H1 (cell line): ENCODE results near the gene KDELR1. TPM values are rescaled to one million over a fixed set of nuclear protein-coding genes. Genes with fewer than 3 reads are reported as not detected.
A peak's percentile ranks its signal among the peaks of the same experiment; 100 is the strongest.

Source experiments
- CTCF ChIA-PET: fragments of 300-600 bp; sonication (Branson Sonifier 250); formaldehyde crosslinking; loops from one replicate; lab custom pipeline; 2021; ENCODE audit not compliant: partially characterized antibody; lab: Charles Lee
- POLR2A ChIA-PET: fragments of 300-600 bp; sonication (Branson Sonifier 250); formaldehyde crosslinking; loops from one replicate; lab custom pipeline; 2021; ENCODE audit warnings: inconsistent platforms; ENCODE audit not compliant: partially characterized antibody; lab: Charles Lee
- DNase-seq, 2 experiments: peaks; one replicate each; pipeline versions ENCODE4 v3.0.0 to v3.0.0-alpha.2; 2010 to 2022; ENCODE audit warnings: low spot score in 2 of 2, low read depth in 1 of 2, mixed read lengths in 1 of 2
- FAIRE-seq: peaks from 2 replicates; lab custom pipeline; 2011; peaks lifted over from hg19 to GRCh38; lab: Jason Lieb, UNC
- H2AFZ ChIP-seq: 2 replicates; pipeline ENCODE4 v1.8.1; 2012; ENCODE audit warnings: low read length, inconsistent platforms
- H2AK5ac ChIP-seq: 2 replicates; pipeline ENCODE4 v1.6.1; 2013; ENCODE audit warnings: low read depth, low read length
- H2BK120ac ChIP-seq: replicated peaks from 2 replicates; pipeline ENCODE3; 2013; ENCODE audit warnings: low read depth, low read length, inconsistent platforms
- H2BK12ac ChIP-seq: 2 replicates; pipeline ENCODE4 v1.6.1; 2013; ENCODE audit warnings: low read depth, low read length
- H2BK15ac ChIP-seq: 2 replicates; pipeline ENCODE4 v1.6.1; 2013; ENCODE audit warnings: low read length
- H2BK20ac ChIP-seq: 2 replicates; pipeline ENCODE4 v1.6.1; 2013; ENCODE audit warnings: low read length
- H2BK5ac ChIP-seq: 2 replicates; pipeline ENCODE4 v1.6.1; 2013; ENCODE audit warnings: low read depth, low read length
- H3K14ac ChIP-seq: 2 replicates; pipeline ENCODE4 v1.6.1; 2013; ENCODE audit warnings: inconsistent platforms; ENCODE audit not compliant: insufficient read length
- H3K18ac ChIP-seq: 2 replicates; pipeline ENCODE4 v1.6.1; 2013; ENCODE audit warnings: low read length; ENCODE audit errors: extremely low read depth
- H3K23ac ChIP-seq: 2 replicates; pipeline ENCODE4 v1.6.1; 2013; ENCODE audit warnings: inconsistent platforms; ENCODE audit not compliant: insufficient read length
- H3K23me2 ChIP-seq: 2 replicates; pipeline ENCODE4 v1.6.1; 2013; ENCODE audit warnings: low read depth, low read length
- H3K27ac ChIP-seq: 2 replicates; pipeline ENCODE4 v1.6.1; 2011; ENCODE audit warnings: low read depth, low read length, inconsistent platforms
- H3K27me3 ChIP-seq, 4 experiments: replicated peaks in 1 of 4; 1 replicate in 1 of 4; 2 replicates in 3 of 4; pipeline versions ENCODE4 v1.6.1 to v1.8.1; 2011 to 2013; ENCODE audit warnings: low read length in 3 of 4, mild to moderate bottlenecking in 3 of 4, inconsistent platforms in 2 of 4, mixed read lengths in 2 of 4, moderate library complexity in 1 of 4; ENCODE audit not compliant: control insufficient read depth in 3 of 4, insufficient read depth in 3 of 4; ENCODE audit errors: extremely low read depth in 1 of 4
- H3K36me3 ChIP-seq, 4 experiments: 2 replicates each; pipeline versions ENCODE4 v1.6.1 to v1.8.1; 2011 to 2013; ENCODE audit warnings: mild to moderate bottlenecking in 4 of 4, low read length in 3 of 4, moderate library complexity in 2 of 4, control low read depth in 1 of 4, inconsistent platforms in 1 of 4; ENCODE audit not compliant: insufficient read depth in 4 of 4, control insufficient read depth in 2 of 4
- H3K4ac ChIP-seq: replicated peaks from 2 replicates; pipeline ENCODE3; 2013; ENCODE audit warnings: low read length, low read depth, mixed read lengths, inconsistent platforms; ENCODE audit not compliant: insufficient read length
- H3K4me1 ChIP-seq, 4 experiments: replicated peaks in 1 of 4; 1 replicate in 1 of 4; 2 replicates in 3 of 4; pipeline versions ENCODE4 v1.6.1 to v1.8.1; 2011 to 2013; ENCODE audit warnings: low read length in 3 of 4, inconsistent platforms in 2 of 4, mixed read lengths in 1 of 4; ENCODE audit not compliant: insufficient read depth in 4 of 4, control insufficient read depth in 3 of 4
- H3K4me2 ChIP-seq, 2 experiments: 2 replicates each; pipeline versions ENCODE4 v1.6.1 to v1.8.1; 2011 to 2013; ENCODE audit warnings: low read depth in 2 of 2, low read length in 2 of 2, control low read depth in 1 of 2, inconsistent platforms in 1 of 2, mild to moderate bottlenecking in 1 of 2; ENCODE audit not compliant: insufficient read depth in 1 of 2
- H3K4me3 ChIP-seq, 4 experiments: fragments of 200-600, 300-600 bp in 1 of 4; sonication (generic), shearing (Covaris generic), sonication (Bioruptor Twin) in 1 of 4; 2 replicates each; pipeline versions ENCODE4 v1.5.1 to v1.8.1; 2011 to 2016; ENCODE audit warnings: low read length in 4 of 4, low read depth in 3 of 4, control low read depth in 2 of 4, inconsistent platforms in 2 of 4, mild to moderate bottlenecking in 2 of 4, mixed read lengths in 1 of 4, moderate library complexity in 1 of 4; ENCODE audit not compliant: insufficient read depth in 2 of 4; ENCODE audit errors: extremely low read depth in 1 of 4
- H3K56ac ChIP-seq: replicated peaks from 2 replicates; pipeline ENCODE3; 2013; ENCODE audit warnings: low read depth, mild to moderate bottlenecking, mixed read lengths, low read length, inconsistent platforms; ENCODE audit not compliant: insufficient read length
- H3K79me1 ChIP-seq: 2 replicates; pipeline ENCODE4 v1.6.1; 2013; ENCODE audit warnings: low read depth, low read length, control low read depth
- H3K79me2 ChIP-seq, 2 experiments: 2 replicates each; pipeline versions ENCODE4 v1.6.1 to v1.8.1; 2012 to 2013; ENCODE audit warnings: low read length in 2 of 2, mild to moderate bottlenecking in 2 of 2, inconsistent platforms in 1 of 2; ENCODE audit not compliant: insufficient read depth in 2 of 2, control insufficient read depth in 1 of 2
- H3K9ac ChIP-seq, 4 experiments: replicated peaks in 1 of 4; 1 replicate in 1 of 4; 2 replicates in 3 of 4; pipeline versions ENCODE4 v1.6.1 to v1.8.1; 2011 to 2013; ENCODE audit warnings: low read depth in 3 of 4, low read length in 3 of 4, control low read depth in 2 of 4, mild to moderate bottlenecking in 2 of 4, moderate library complexity in 2 of 4, inconsistent platforms in 1 of 4; ENCODE audit errors: extremely low read depth in 1 of 4
- H3K9me3 ChIP-seq, 2 experiments: 2 replicates each; pipeline versions ENCODE4 v1.6.1 to v1.8.1; 2012 to 2013; ENCODE audit warnings: mild to moderate bottlenecking in 2 of 2, moderate library complexity in 2 of 2, control low read depth in 1 of 2, inconsistent platforms in 1 of 2, low read depth in 1 of 2, low read length in 1 of 2, mixed read lengths in 1 of 2; ENCODE audit not compliant: insufficient read depth in 2 of 2
- H4K20me1 ChIP-seq, 2 experiments: replicated peaks in 1 of 2; 2 replicates each; pipeline versions ENCODE3 to v1.8.1; 2011 to 2013; ENCODE audit warnings: inconsistent platforms in 2 of 2, low read length in 2 of 2, mild to moderate bottlenecking in 1 of 2; ENCODE audit not compliant: insufficient read depth in 2 of 2, control insufficient read depth in 1 of 2
- H4K5ac ChIP-seq: 2 replicates; pipeline ENCODE4 v1.6.1; 2013; ENCODE audit warnings: low read length, low read depth, mixed read lengths, inconsistent platforms; ENCODE audit not compliant: insufficient read length
- H4K8ac ChIP-seq: 2 replicates; pipeline ENCODE4 v1.8.0; 2013; ENCODE audit warnings: mild to moderate bottlenecking, moderate library complexity, low read length, inconsistent platforms; ENCODE audit not compliant: insufficient read depth; ENCODE audit errors: extremely low read depth
- H4K91ac ChIP-seq: replicated peaks from 2 replicates; pipeline ENCODE3; 2013; ENCODE audit warnings: low read length, mixed read lengths, inconsistent platforms; ENCODE audit not compliant: insufficient read length
- ATF3 ChIP-seq: IDR thresholded peaks from 2 replicates; pipeline ENCODE4 v1.6.1; 2011; ENCODE audit warnings: low read depth, mild to moderate bottlenecking, low read length; ENCODE audit not compliant: insufficient read depth
- GTF2F1 ChIP-seq: IDR thresholded peaks from 2 replicates; pipeline ENCODE4 v1.6.1; 2012; ENCODE audit warnings: low read depth, low read length, improper control_type of control experiment, borderline replicate concordance
- KDM5A ChIP-seq: fragments of 200-600 bp; IDR thresholded peaks from 2 replicates; pipeline ENCODE4 v1.7.1; 2012; ENCODE audit warnings: mild to moderate bottlenecking, low read length, inconsistent platforms, mixed read lengths
- RBBP5 ChIP-seq: IDR thresholded peaks from 2 replicates; pipeline ENCODE4 v1.7.1; 2012; ENCODE audit warnings: low read depth, mild to moderate bottlenecking, inconsistent platforms, low read length, moderate library complexity, borderline replicate concordance
- SAP30 ChIP-seq: fragments of 300-600 bp; sonication (generic); IDR thresholded peaks from 2 replicates; pipeline ENCODE4 v1.7.1; 2012; ENCODE audit warnings: low read length, moderate library complexity, mild to moderate bottlenecking, inconsistent platforms; ENCODE audit not compliant: insufficient read depth, insufficient replicate concordance
- SIX5 ChIP-seq: IDR thresholded peaks from 2 replicates; pipeline ENCODE4 v1.6.1; 2011; ENCODE audit warnings: mild to moderate bottlenecking, low read depth, low read length
- SP1 ChIP-seq: IDR thresholded peaks from 2 replicates; pipeline ENCODE4 v1.6.1; 2011; ENCODE audit warnings: low read depth, low read length
- SP2 ChIP-seq: IDR thresholded peaks from 2 replicates; pipeline ENCODE4 v1.6.1; 2012; ENCODE audit warnings: mild to moderate bottlenecking, low read length, inconsistent platforms
- TAF1 ChIP-seq: IDR thresholded peaks from 2 replicates; pipeline ENCODE4 v1.6.1; 2011; ENCODE audit warnings: mild to moderate bottlenecking, low read depth, low read length
- TBP ChIP-seq: IDR thresholded peaks from 2 replicates; pipeline ENCODE4 v1.6.1; 2011; ENCODE audit warnings: low read depth, low read length, improper control_type of control experiment
- TCF12 ChIP-seq: IDR thresholded peaks from 2 replicates; pipeline ENCODE4 v1.6.1; 2011; ENCODE audit warnings: low read depth, mild to moderate bottlenecking, low read length
- WGBS, 2 experiments: shearing (Covaris generic) in 1 of 2; methylation state at CpG; one replicate each; pipeline versions ENCODE4 v1.1.6 to v1.1.7; 2013 to 2015; ENCODE audit warnings: low lambda C conversion rate in 2 of 2, mixed read lengths in 2 of 2, inconsistent platforms in 1 of 2, low coverage in 1 of 2, missing lambda C conversion rate in 1 of 2; ENCODE audit not compliant: insufficient replicate concordance in 2 of 2, insufficient coverage in 1 of 2, insufficient read length in 1 of 2; ENCODE audit errors: extremely low coverage in 1 of 2, missing lambda C conversion rate in 1 of 2; 5-methylcytosine and 5-hydroxymethylcytosine counted together
- polyA plus RNA-seq, 7 experiments: library from polyadenylated mRNA; depleted of rRNA in 3 of 7; stranded (reverse) in 5 of 7; unstranded in 2 of 7; fragments of >200 nt in 5 of 7; fragments of 200-250 nt in 2 of 7; gene quantifications; 1 replicate in 5 of 7; 2 replicates in 1 of 7; 4 replicates in 1 of 7; pipeline versions ENCODE4 v1.2.1 to v1.2.3, GENCODE V29; 2011 to 2013; ENCODE audit warnings: missing spikeins in 2 of 7, mixed read lengths in 2 of 7
- total RNA-seq: library from RNA; stranded (reverse); fragmentation: NEBNext Ultra II Directional; extraction: Animal tissue kit (Norgen Biotek cat#: 25700); gene quantifications from 2 replicates; pipeline ENCODE4 v1.2.1, GENCODE V29; 2021

The KDELR1 gene
- total and polyA plus RNA-seq, 2 of the 8 experiments (the other 6 are each of a cell fraction or from before 2014, with no cell fraction given): 225 to 231 TPM

GRCh38 chr19:48419158-48419920 lies 28.0 kb upstream of the KDELR1 start:
- H3K4ac ChIP-seq: no peak overlapping the region
- H3K9me3 ChIP-seq: no peaks in the 10 kb centered on the region; a peak in 1 of 4 replicates
- H2BK15ac ChIP-seq: no peak overlapping the region
- H4K91ac ChIP-seq: no peak overlapping the region
- peaks cover 3% of the 10 kb centered on the region; the same call in 1 of the 2 replicates for H3K79me1 ChIP-seq
- no peak overlapping the region; the same call in 1 of the 2 replicates for H2BK12ac ChIP-seq
- H3K9ac ChIP-seq: no peak overlapping the region
- no peaks in the 10 kb centered on the region for H3K36me3 ChIP-seq
- peaks cover 0 to 1% of the 10 kb centered on the region in 2 experiments for H4K20me1 ChIP-seq
- H3K56ac ChIP-seq: no peak overlapping the region
- CTCF ChIA-PET: interaction anchor here (0.7 to 3.2 kb wide), 5 partner anchors 11 to 28 kb away, joined by 4 to 12 read pairs (median 6); partner anchors contain the start of gene KDELR1
- POLR2A ChIA-PET: interaction anchor here (1.0 to 2.3 kb wide), 4 partner anchors 13 to 18 kb away, joined by 3 to 11 read pairs (median 6); no protein-coding TSS in a partner anchor
- H3K23me2 ChIP-seq: no peaks in the 10 kb centered on the region; the same call in 1 of the 2 replicates
- 0 out of 2 replicates have a peak overlapping the region, but pooled peaks have one; percentile 15 for H2BK5ac ChIP-seq
- no peak overlapping the region for H2AFZ ChIP-seq
- no peak overlapping the region for H2AK5ac ChIP-seq
- WGBS, 2 experiments: 78% methylated on average over 29 of the region's 31 CpGs; no CpG with 5 or more reads in 1 of the 2 experiments
- H3K27me3 ChIP-seq: no peaks in the 10 kb centered on the region; a peak in 1 of 7 replicates
- peak overlapping the region; percentile 88 for H4K8ac ChIP-seq
- no peak overlapping the region for H3K23ac ChIP-seq
- no peak overlapping the region for H2BK20ac ChIP-seq
- peaks cover 0 to 13% (median 5%) of the 10 kb centered on the region in 4 experiments; a peak in 5 of 7 replicates for H3K4me1 ChIP-seq
- peak overlapping the region; percentile 42; the same call in 1 of the 2 replicates for H3K18ac ChIP-seq
- FAIRE-seq: no peak
- H3K4me2 ChIP-seq: peak overlapping the region in 1 of 2 experiments; percentile 41; a peak in 2 of 4 replicates
- no peak overlapping the region for H2BK120ac ChIP-seq
- peak overlapping the region; percentile 70 for H4K5ac ChIP-seq
- H3K4me3 ChIP-seq: no peak overlapping the region
- no peak overlapping the region for H3K14ac ChIP-seq
- no peaks in the 10 kb centered on the region for H3K79me2 ChIP-seq
- peak overlapping the region; percentile 54; the same call in 1 of the 2 replicates for H3K27ac ChIP-seq
- peak; percentile 49 to 86 for DNase-seq
- TF ChIP-seq KDM5A: no peak
- peak; percentile 98 for TF ChIP-seq SIX5
- TF ChIP-seq TBP: no peak
- TF ChIP-seq GTF2F1: no peak
- 0 out of 2 replicates have a peak, but pooled peaks have one; percentile 34 for TF ChIP-seq TCF12
- TF ChIP-seq SP1: peak; percentile 57; the same call in 1 of the 2 replicates
- TF ChIP-seq RBBP5: no peak
- TF ChIP-seq ATF3: peak; percentile 30; the same call in 1 of the 2 replicates
- TF ChIP-seq SP2: no peak
- no peak for TF ChIP-seq TAF1
- TF ChIP-seq SAP30: no peak
